Trophoblast cell (in vitro differentiated cells and primary cell): ENCODE data around the gene SHISA8.

Experiments used
- DNase-seq, 2 donors: peaks; one replicate each; pipeline ENCODE4 v3.0.0-alpha.2; 2016
- H2AFZ ChIP-seq: 2 replicates; pipeline ENCODE4 v1.6.1; 2013; ENCODE audit warnings: low read length, moderate library complexity, mild to moderate bottlenecking; ENCODE audit not compliant: insufficient read depth, poor library complexity
- H2AK5ac ChIP-seq: 2 replicates; pipeline ENCODE4 v1.6.1; 2013; ENCODE audit warnings: mild to moderate bottlenecking, low read length
- H2BK120ac ChIP-seq: 2 replicates; pipeline ENCODE4 v1.6.1; 2013; ENCODE audit warnings: low read length, mild to moderate bottlenecking, moderate library complexity; ENCODE audit not compliant: insufficient read depth, poor library complexity
- H2BK12ac ChIP-seq: 2 replicates; pipeline ENCODE4 v1.6.1; 2013; ENCODE audit warnings: mild to moderate bottlenecking, low read length, moderate library complexity
- H2BK5ac ChIP-seq: 2 replicates; pipeline ENCODE4 v1.6.1; 2013; ENCODE audit warnings: low read length, low read depth, moderate library complexity, mild to moderate bottlenecking; ENCODE audit not compliant: poor library complexity
- H3K14ac ChIP-seq: 2 replicates; pipeline ENCODE4 v1.6.1; 2013; ENCODE audit warnings: mild to moderate bottlenecking, low read length
- H3K18ac ChIP-seq: 2 replicates; pipeline ENCODE4 v1.6.1; 2013; ENCODE audit warnings: mild to moderate bottlenecking, low read length
- H3K23ac ChIP-seq: 2 replicates; pipeline ENCODE4 v1.6.1; 2013; ENCODE audit warnings: low read length
- H3K27ac ChIP-seq: 2 replicates; pipeline ENCODE4 v1.5.1; 2013; ENCODE audit warnings: low read depth, mild to moderate bottlenecking, inconsistent platforms, low read length, moderate library complexity
- H3K27me3 ChIP-seq: 2 replicates; pipeline ENCODE4 v1.6.1; 2013; ENCODE audit warnings: inconsistent platforms, mild to moderate bottlenecking, low read length, moderate library complexity; ENCODE audit not compliant: insufficient read depth
- H3K36me3 ChIP-seq, 2 experiments: 1 replicate in 1 of 2; 2 replicates in 1 of 2; pipeline ENCODE4 v1.6.1; 2013; ENCODE audit warnings: low read length in 2 of 2, mild to moderate bottlenecking in 2 of 2, moderate library complexity in 1 of 2; ENCODE audit not compliant: insufficient read depth in 2 of 2, control insufficient read depth in 1 of 2
- H3K4ac ChIP-seq: 2 replicates; pipeline ENCODE4 v1.6.1; 2013; ENCODE audit warnings: low read depth, mild to moderate bottlenecking, low read length, moderate library complexity
- H3K4me1 ChIP-seq, 2 experiments: 1 replicate in 1 of 2; 2 replicates in 1 of 2; pipeline ENCODE4 v1.6.1; 2013; ENCODE audit warnings: low read length in 2 of 2, mild to moderate bottlenecking in 2 of 2, moderate library complexity in 1 of 2; ENCODE audit not compliant: insufficient read depth in 2 of 2, control insufficient read depth in 1 of 2
- H3K4me2 ChIP-seq: 2 replicates; pipeline ENCODE4 v1.6.1; 2013; ENCODE audit warnings: inconsistent platforms, mild to moderate bottlenecking, low read length, moderate library complexity
- H3K4me3 ChIP-seq: 2 replicates; pipeline ENCODE4 v1.5.1; 2013; ENCODE audit warnings: mild to moderate bottlenecking, low read depth, low read length, inconsistent platforms
- H3K79me1 ChIP-seq: one replicate; pipeline ENCODE4 v1.6.1; 2013; ENCODE audit warnings: low read length
- H3K79me2 ChIP-seq: 2 replicates; pipeline ENCODE4 v1.6.1; 2013; ENCODE audit warnings: low read length, mild to moderate bottlenecking; ENCODE audit not compliant: control insufficient read depth, insufficient read depth, poor library complexity
- H3K9ac ChIP-seq: 2 replicates; pipeline ENCODE4 v1.6.1; 2013; ENCODE audit warnings: mild to moderate bottlenecking, low read length
- H3K9me3 ChIP-seq: 2 replicates; pipeline ENCODE4 v1.6.1; 2013; ENCODE audit warnings: low read depth, mild to moderate bottlenecking, control low read depth, inconsistent platforms, low read length; ENCODE audit not compliant: insufficient read depth
- H4K12ac ChIP-seq: 2 replicates; pipeline ENCODE4 v1.6.1; 2013; ENCODE audit warnings: low read depth, mild to moderate bottlenecking, low read length, moderate library complexity
- H4K8ac ChIP-seq: 2 replicates; pipeline ENCODE4 v1.6.1; 2013; ENCODE audit warnings: low read depth, mild to moderate bottlenecking, low read length, moderate library complexity
- H4K91ac ChIP-seq: one replicate; pipeline ENCODE4 v1.6.1; 2013; ENCODE audit warnings: low read depth, mild to moderate bottlenecking, low read length, moderate library complexity
- WGBS: extraction: QIAGEN DNeasy Blood & Tissue Kit; methylation state at CpG from one replicate; pipeline ENCODE4 v1.1.7; 2013; ENCODE audit warnings: missing lambda C conversion rate; ENCODE audit not compliant: insufficient read length, insufficient coverage; ENCODE audit errors: extremely low coverage; 5-methylcytosine and 5-hydroxymethylcytosine counted together

Gene SHISA8

GRCh38 chr22:41885516-41885915 lies 29.4 kb downstream of the SHISA8 start:
- H2BK5ac ChIP-seq: no peak overlapping the region
- no CpG with 5 or more reads among the region's 6 CpGs for WGBS
- no peak overlapping the region for H3K4me2 ChIP-seq
- no peak overlapping the region for H2AK5ac ChIP-seq
- H4K12ac ChIP-seq: no peak overlapping the region
- no peaks in the 10 kb centered on the region for H3K4me1 ChIP-seq
- DNase-seq: peak; percentile 73 to 79
- no peak overlapping the region for H2BK12ac ChIP-seq
- peaks cover 63 to 83% of the 10 kb centered on the region in 2 experiments for H3K36me3 ChIP-seq
- H2BK120ac ChIP-seq: no peak overlapping the region
- H3K14ac ChIP-seq: no peak overlapping the region
- no peaks in the 10 kb centered on the region for H3K27me3 ChIP-seq
- H3K23ac ChIP-seq: no peak overlapping the region
- no peaks in the 10 kb centered on the region for H3K79me1 ChIP-seq
- H3K79me2 ChIP-seq: no peaks in the 10 kb centered on the region
- no peak overlapping the region for H2AFZ ChIP-seq
- H3K27ac ChIP-seq: no peak overlapping the region
- H3K18ac ChIP-seq: no peak overlapping the region
- H3K9me3 ChIP-seq: peaks cover 1% of the 10 kb centered on the region
- H4K8ac ChIP-seq: no peak overlapping the region
- H3K9ac ChIP-seq: no peak overlapping the region
- no peak overlapping the region for H3K4me3 ChIP-seq
- no peak overlapping the region for H4K91ac ChIP-seq
- H3K4ac ChIP-seq: no peak overlapping the region

- H3K4me3 ChIP-seq: no peak overlapping the region
- no peak overlapping the region for H3K27ac ChIP-seq
- H4K8ac ChIP-seq: no peak overlapping the region
- H4K12ac ChIP-seq: no peak overlapping the region
- H2AFZ ChIP-seq: no peak overlapping the region
- H3K4ac ChIP-seq: no peak overlapping the region
- no peak overlapping the region for H3K4me2 ChIP-seq
- no peak overlapping the region for H2BK5ac ChIP-seq
- H3K36me3 ChIP-seq: peaks cover 60 to 80% of the 10 kb centered on the region in 2 experiments
- H4K91ac ChIP-seq: no peak overlapping the region
- WGBS: no CpG with 5 or more reads among the region's 2 CpGs
- no peak overlapping the region for H3K9ac ChIP-seq
- H3K79me2 ChIP-seq: no peaks in the 10 kb centered on the region
- peaks cover 1% of the 10 kb centered on the region for H3K9me3 ChIP-seq
- no peak overlapping the region for H2BK12ac ChIP-seq
- no peak overlapping the region for H2BK120ac ChIP-seq
- no peaks in the 10 kb centered on the region for H3K27me3 ChIP-seq
- H3K18ac ChIP-seq: no peak overlapping the region
- no peak overlapping the region for H3K23ac ChIP-seq
- no peaks in the 10 kb centered on the region for H3K4me1 ChIP-seq
- H2AK5ac ChIP-seq: no peak overlapping the region
- no peaks in the 10 kb centered on the region for H3K79me1 ChIP-seq
- no peak overlapping the region for H3K14ac ChIP-seq
- no peak for DNase-seq
Measured at GRCh38 chr22:41885116-41885515, 29.8 kb downstream of the SHISA8 start.

GRCh38 chr22:41883400-41883799 lies 31.5 kb downstream of the SHISA8 start:
- Histone ChIP-seq H3K79me1 (no peaks in the 10 kb centered on the region), H3K27me3 (no peaks in the 10 kb centered on the region), H3K9me3 (peaks cover 1% of the 10 kb centered on the region), H2BK12ac (no peak overlapping the region), H2BK5ac (no peak overlapping the region), H4K12ac (no peak overlapping the region), H3K23ac (no peak overlapping the region), H3K18ac (no peak overlapping the region), H2AFZ (no peak overlapping the region), H3K4me3 (no peak overlapping the region), H3K9ac (no peak overlapping the region), H3K14ac (no peak overlapping the region), H2AK5ac (no peak overlapping the region), H4K91ac (no peak overlapping the region), H3K4me1 (no peaks in the 10 kb centered on the region), H3K79me2 (no peaks in the 10 kb centered on the region), H4K8ac (no peak overlapping the region), H3K36me3 (peaks cover 58 to 84% of the 10 kb centered on the region in 2 experiments), H3K4ac (no peak overlapping the region), H2BK120ac (no peak overlapping the region), H3K4me2 (no peak overlapping the region), H3K27ac (no peak overlapping the region)
- WGBS: no CpG with 5 or more reads among the region's 2 CpGs
- DNase-seq: peak; percentile 38 to 77

GRCh38 chr22:41880653-41881052 lies 34.2 kb downstream of the SHISA8 start:
- H2AK5ac ChIP-seq: no peak overlapping the region
- H4K12ac ChIP-seq: no peak overlapping the region
- no CpG with 5 or more reads among the region's 16 CpGs for WGBS
- no peak overlapping the region for H3K23ac ChIP-seq
- H3K79me2 ChIP-seq: no peaks in the 10 kb centered on the region
- H2AFZ ChIP-seq: no peak overlapping the region
- no peak for DNase-seq
- H2BK5ac ChIP-seq: no peak overlapping the region
- no peak overlapping the region for H4K8ac ChIP-seq
- no peak overlapping the region for H3K9ac ChIP-seq
- H3K4me2 ChIP-seq: no peak overlapping the region
- H3K4me1 ChIP-seq: no peaks in the 10 kb centered on the region
- peaks cover 62 to 84% of the 10 kb centered on the region in 2 experiments for H3K36me3 ChIP-seq
- no peak overlapping the region for H3K14ac ChIP-seq
- H3K9me3 ChIP-seq: peaks cover 1% of the 10 kb centered on the region
- H2BK12ac ChIP-seq: no peak overlapping the region
- H3K79me1 ChIP-seq: no peaks in the 10 kb centered on the region
- H2BK120ac ChIP-seq: no peak overlapping the region
- no peak overlapping the region for H4K91ac ChIP-seq
- H3K4me3 ChIP-seq: no peak overlapping the region
- H3K4ac ChIP-seq: no peak overlapping the region
- no peak overlapping the region for H3K27ac ChIP-seq
- H3K18ac ChIP-seq: no peak overlapping the region
- H3K27me3 ChIP-seq: no peaks in the 10 kb centered on the region
